ENCODE results near the gene GATAD2A.

DNA sequence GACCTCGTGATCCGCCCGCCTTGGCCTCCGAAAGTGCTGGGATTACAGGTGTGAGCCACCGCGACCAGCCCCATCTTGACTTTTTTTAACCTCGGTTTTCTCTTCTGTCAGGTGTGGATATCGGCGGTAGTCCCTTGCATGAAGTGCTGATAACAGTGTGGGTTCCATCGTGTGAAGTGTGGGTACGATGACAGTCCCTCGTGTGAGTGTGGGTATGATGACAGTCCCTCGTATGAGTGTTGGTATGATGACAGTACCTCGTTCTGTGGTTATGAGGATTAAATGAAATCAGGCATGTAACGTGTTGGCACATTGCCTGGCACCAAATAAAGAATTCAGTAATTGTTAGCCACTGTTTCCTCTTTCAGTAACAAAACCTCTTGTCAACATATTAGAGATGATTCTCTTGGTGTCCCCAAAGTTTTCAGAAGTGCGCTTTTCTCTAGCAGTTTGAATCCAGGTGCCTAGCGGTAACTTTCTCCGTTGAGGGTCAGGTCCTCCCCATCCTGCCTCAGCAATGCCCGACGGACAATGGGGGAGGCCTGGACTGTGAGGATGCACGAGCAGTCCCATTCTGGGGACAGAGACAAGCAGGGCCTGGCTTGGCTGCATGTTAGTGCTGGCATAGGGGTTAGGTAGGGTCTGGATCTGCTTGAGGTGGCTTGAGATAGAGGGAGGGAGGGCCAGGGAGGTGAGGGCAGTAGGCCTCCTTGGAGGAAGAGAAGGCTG lies 15.3 kb downstream of the GATAD2A start:
- TF ChIP-seq, protein P1, sequence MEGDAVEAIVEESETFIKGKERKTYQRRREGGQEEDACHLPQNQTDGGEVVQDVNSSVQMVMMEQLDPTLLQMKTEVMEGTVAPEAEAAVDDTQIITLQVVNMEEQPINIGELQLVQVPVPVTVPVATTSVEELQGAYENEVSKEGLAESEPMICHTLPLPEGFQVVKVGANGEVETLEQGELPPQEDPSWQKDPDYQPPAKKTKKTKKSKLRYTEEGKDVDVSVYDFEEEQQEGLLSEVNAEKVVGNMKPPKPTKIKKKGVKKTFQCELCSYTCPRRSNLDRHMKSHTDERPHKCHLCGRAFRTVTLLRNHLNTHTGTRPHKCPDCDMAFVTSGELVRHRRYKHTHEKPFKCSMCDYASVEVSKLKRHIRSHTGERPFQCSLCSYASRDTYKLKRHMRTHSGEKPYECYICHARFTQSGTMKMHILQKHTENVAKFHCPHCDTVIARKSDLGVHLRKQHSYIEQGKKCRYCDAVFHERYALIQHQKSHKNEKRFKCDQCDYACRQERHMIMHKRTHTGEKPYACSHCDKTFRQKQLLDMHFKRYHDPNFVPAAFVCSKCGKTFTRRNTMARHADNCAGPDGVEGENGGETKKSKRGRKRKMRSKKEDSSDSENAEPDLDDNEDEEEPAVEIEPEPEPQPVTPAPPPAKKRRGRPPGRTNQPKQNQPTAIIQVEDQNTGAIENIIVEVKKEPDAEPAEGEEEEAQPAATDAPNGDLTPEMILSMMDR (IDR thresholded peaks at IDR 0.05; ENCODE audit: insufficient read depth, low read depth, low read length): no peak
- no peak for TF ChIP-seq EZH2 (IDR thresholded peaks at IDR 0.05; ENCODE audit: insufficient read depth, low read length)

All from astrocyte (in vitro differentiated cells and primary cell).